ENCODE results near the gene CPB1.
"Not testable (repeated sequence)": the region's sequence is repeated elsewhere in the genome, so short reads cannot be mapped to it uniquely, and the experiment has no call there.

CPB1 gene

GRCh38 chr3:148827585-148827984 is at the start of gene CPB1:
Gene CPB1, plus strand, starts transcription at chr3:148827811. Its CDS starts 13 bp downstream, at chr3:148827824.
- no peak for DNase-seq (ENCODE audit: low read depth, low spot score)
- H3K27ac ChIP-seq, result no peak within 1 kb of the TSS

- no peak overlapping the region for H3K27ac ChIP-seq
- no peak for DNase-seq (ENCODE audit: low read depth, low spot score)
These were observed 48.7 kb upstream of the CPB1 start for GRCh38 chr3:148778926-148779325.

- not testable (repeated sequence) for H3K27ac ChIP-seq; DNase-seq (ENCODE audit: low read depth, low spot score)
These were observed 42.6 kb upstream of the CPB1 start for GRCh38 chr3:148785026-148785425.

GRCh38 chr3:148786159-148786558 is 41.5 kb upstream of the CPB1 start:
- DNase-seq (ENCODE audit: low read depth, low spot score); H3K27ac ChIP-seq: not testable (repeated sequence)

GRCh38 chr3:148789146-148789545 is 38.5 kb upstream of the CPB1 start:
- no peak overlapping the region for H3K27ac ChIP-seq
- DNase-seq (ENCODE audit: low read depth, low spot score), result no peak

- H3K27ac ChIP-seq, result no peak overlapping the region
- no peak for DNase-seq (ENCODE audit: low read depth, low spot score)
These were observed 37.7 kb upstream of the CPB1 start for GRCh38 chr3:148789906-148790305.

GRCh38 chr3:148790370-148790769 is 37.2 kb upstream of the CPB1 start:
- H3K27ac ChIP-seq, result no peak overlapping the region
- no peak for DNase-seq (ENCODE audit: low read depth, low spot score)

GRCh38 chr3:148790851-148791735 is 36.5 kb upstream of the CPB1 start:
- DNase-seq (ENCODE audit: low read depth, low spot score), result no peak
- no peak overlapping the region for H3K27ac ChIP-seq

- H3K27ac ChIP-seq, result no peak overlapping the region
- DNase-seq (ENCODE audit: low read depth, low spot score), result no peak
These were observed 35.7 kb upstream of the CPB1 start for GRCh38 chr3:148791920-148792319.

GRCh38 chr3:148792516-148792915 is 35.1 kb upstream of the CPB1 start:
- no peak overlapping the region for H3K27ac ChIP-seq
- DNase-seq (ENCODE audit: low read depth, low spot score), result no peak

- DNase-seq (ENCODE audit: low read depth, low spot score), result peak; percentile 41
- no peak overlapping the region for H3K27ac ChIP-seq
These were observed 30.8 kb upstream of the CPB1 start for GRCh38 chr3:148796799-148797198.

- no peak overlapping the region for H3K27ac ChIP-seq
- no peak for DNase-seq (ENCODE audit: low read depth, low spot score)
These were observed 29.8 kb upstream of the CPB1 start for GRCh38 chr3:148797795-148798194.

GRCh38 chr3:148800414-148800813 is 27.2 kb upstream of the CPB1 start:
- no peak overlapping the region for H3K27ac ChIP-seq
- DNase-seq (ENCODE audit: low read depth, low spot score), result no peak

GRCh38 chr3:148809835-148810234 is 17.8 kb upstream of the CPB1 start:
- H3K27ac ChIP-seq, result no peak overlapping the region
- no peak for DNase-seq (ENCODE audit: low read depth, low spot score)

GRCh38 chr3:148815316-148816110 is 12.1 kb upstream of the CPB1 start:
- no peak overlapping the region for H3K27ac ChIP-seq
- no peak for DNase-seq (ENCODE audit: low read depth, low spot score)

GRCh38 chr3:148816427-148816826 is 11.2 kb upstream of the CPB1 start:
- DNase-seq (ENCODE audit: low read depth, low spot score), result no peak
- H3K27ac ChIP-seq, result no peak overlapping the region

GRCh38 chr3:148816981-148817525 is 10.6 kb upstream of the CPB1 start:
- DNase-seq (ENCODE audit: low read depth, low spot score), result no peak

GRCh38 chr3:148820361-148821245 is 7.0 kb upstream of the CPB1 start:
- H3K27ac ChIP-seq, result no peak overlapping the region
- no peak for DNase-seq (ENCODE audit: low read depth, low spot score)

More at GRCh38 chr3:148816981-148817525, 10.6 kb upstream of the CPB1 start:
- no peak overlapping the region for H3K27ac ChIP-seq

- no peak overlapping the region for H3K27ac ChIP-seq
- DNase-seq (ENCODE audit: low read depth, low spot score), result no peak
These were observed 4.6 kb upstream of the CPB1 start for GRCh38 chr3:148823026-148823425.

- no peak overlapping the region for H3K27ac ChIP-seq
- DNase-seq (ENCODE audit: low read depth, low spot score), result no peak
These were observed 2.1 kb upstream of the CPB1 start for GRCh38 chr3:148825476-148825875.

Measured in epithelial cell of prostate (primary cell).